GM18858 (cell line): Measurements from ENCODE around the gene RNF157.

Source experiments
- ATAC-seq: cut with Tn5 transposase; IDR thresholded peaks from one replicate; pipeline ENCODE4 v1.9.1; 2021; ENCODE audit not compliant: unreplicated experiment

Gene RNF157

GRCh38 chr17:76163919-76164318 lies 76.4 kb downstream of the RNF157 start:
- no peak for ATAC-seq

- no peak for ATAC-seq
Measured at GRCh38 chr17:76161619-76162266, 78.5 kb downstream of the RNF157 start.

DNA sequence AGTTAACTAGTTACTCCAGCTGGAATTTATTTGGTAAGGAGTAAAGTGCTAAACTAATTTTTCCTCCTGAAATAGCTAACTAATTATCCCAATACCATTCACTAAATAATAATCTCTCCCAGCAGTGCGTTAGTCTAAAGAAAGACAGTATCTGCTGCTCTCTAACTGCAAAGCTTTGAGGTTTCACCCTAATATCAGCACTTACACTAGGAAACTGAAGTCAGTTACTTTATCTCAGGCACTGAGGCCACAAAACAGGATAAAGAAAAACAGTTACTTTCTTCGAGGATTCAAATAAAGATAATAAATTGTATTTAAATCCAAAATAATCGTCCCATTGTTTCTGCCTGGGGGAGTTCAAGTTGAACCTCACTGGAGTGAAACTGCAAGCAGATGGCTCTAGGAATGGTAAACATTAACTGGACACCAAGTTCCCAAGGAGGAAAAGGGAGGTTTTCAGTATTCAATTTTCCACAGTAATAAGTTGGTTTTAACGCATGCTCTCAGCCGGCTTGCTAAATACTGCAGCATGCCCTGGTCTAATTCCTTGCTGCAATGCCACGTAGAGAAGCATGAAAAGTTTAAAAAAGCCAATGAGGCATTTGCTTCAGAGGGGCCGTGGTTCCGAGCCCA lies 79.3 kb downstream of the RNF157 start:
- ATAC-seq: no peak

DNA sequence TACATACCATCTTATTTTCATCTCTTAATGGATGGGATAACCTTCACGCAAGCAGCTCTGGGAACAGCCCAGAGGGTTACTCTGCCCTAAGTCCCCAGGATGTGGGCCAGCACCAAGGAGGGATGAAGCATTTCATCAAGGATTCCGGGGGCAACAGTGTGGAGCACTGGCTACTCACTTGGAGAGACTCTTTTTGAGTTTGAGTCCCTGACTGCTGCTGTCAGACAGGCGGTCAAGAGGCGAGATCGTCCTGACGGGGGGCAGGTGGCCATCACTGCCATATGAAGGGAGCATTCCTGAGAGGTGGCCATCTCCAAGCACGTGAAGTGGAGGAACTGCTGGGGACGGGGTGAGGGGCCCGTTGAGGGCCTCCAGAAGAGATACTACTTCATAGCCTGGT lies 81.1 kb downstream of the RNF157 start:
- no peak for ATAC-seq

GRCh38 chr17:76157759-76158158 lies 82.5 kb downstream of the RNF157 start:
- no peak for ATAC-seq

DNA sequence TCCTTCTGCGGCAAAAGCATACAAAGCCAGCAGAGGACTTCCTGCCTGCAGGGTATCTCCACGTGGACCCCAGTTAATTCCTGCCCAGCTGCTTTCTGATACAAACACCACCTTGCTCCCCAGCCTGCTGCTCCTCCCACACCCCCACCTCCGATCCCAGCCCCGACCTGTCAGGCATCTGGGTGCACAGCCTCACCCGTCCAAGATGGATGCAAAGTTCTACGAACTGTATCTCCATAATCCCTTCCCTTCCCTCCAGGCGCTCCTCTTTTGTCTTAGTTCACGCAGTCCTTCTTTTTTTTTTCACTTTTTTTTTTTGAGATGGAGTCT lies 83.7 kb downstream of the RNF157 start:
- ATAC-seq: no peak

- no peak for ATAC-seq
Measured at GRCh38 chr17:76155988-76156661, 84.2 kb downstream of the RNF157 start.

- ATAC-seq: no peak
Measured at GRCh38 chr17:76154936-76155845, 85.1 kb downstream of the RNF157 start.

DNA sequence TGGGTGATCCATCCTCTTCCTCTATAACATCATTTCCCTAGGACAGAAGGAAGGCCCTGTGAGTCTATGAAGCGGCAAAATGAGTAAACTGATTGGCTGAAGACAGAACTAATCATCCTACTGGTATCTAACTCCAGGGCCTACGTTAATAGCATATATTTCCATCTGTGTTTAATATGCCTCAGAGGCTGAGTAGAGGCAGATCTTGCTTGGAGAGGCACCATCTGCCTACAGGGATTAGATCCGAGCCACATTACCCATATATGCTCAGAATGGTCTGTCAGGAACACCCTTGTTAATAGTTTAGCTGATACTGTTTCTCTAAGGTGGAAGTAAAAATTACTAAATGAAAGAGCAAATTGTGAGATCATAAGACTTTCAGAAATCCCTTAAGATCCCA lies 86.0 kb downstream of the RNF157 start:
- no peak for ATAC-seq

GRCh38 chr17:76153640-76154039 lies 86.7 kb downstream of the RNF157 start:
- ATAC-seq: no peak

DNA sequence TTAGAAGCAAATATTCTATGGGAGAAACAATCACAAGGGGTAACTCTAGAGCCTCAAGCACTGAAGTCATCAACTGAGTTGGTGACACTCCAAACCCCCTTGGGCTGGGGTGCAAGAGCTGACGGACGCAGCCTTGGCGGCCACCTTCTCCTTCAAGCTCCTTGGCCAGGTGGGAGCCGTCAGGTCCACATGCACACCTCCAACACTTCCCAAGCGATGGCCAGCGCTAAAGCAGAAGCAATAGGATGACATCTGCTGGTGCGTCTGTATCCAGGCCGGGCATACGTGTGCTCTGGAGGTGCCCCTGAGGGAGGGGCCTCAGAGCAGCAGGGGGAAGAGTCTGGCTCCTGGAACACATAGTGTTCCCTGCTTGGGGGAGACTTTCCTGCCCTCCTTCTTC lies 87.1 kb downstream of the RNF157 start:
- no peak for ATAC-seq

DNA sequence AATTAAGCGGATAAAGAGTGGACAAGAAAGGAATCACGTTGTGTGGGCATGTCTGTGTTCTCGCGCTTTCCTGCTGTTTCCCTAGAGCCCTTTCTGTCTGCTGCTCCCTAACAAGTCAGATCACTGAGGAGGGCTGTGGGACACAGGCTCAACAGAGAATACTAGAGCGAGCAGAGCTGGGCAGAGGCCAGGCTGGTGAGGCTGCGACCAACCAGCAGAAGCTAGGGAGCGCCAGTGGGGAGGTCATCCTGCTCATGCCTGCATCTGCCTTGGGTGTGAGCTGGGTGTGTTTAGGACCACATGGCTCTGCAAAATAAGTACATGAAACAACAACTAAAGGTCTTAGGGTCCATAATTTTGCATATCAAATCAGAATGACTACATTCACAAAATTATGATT lies 87.7 kb downstream of the RNF157 start:
- no peak for ATAC-seq

DNA sequence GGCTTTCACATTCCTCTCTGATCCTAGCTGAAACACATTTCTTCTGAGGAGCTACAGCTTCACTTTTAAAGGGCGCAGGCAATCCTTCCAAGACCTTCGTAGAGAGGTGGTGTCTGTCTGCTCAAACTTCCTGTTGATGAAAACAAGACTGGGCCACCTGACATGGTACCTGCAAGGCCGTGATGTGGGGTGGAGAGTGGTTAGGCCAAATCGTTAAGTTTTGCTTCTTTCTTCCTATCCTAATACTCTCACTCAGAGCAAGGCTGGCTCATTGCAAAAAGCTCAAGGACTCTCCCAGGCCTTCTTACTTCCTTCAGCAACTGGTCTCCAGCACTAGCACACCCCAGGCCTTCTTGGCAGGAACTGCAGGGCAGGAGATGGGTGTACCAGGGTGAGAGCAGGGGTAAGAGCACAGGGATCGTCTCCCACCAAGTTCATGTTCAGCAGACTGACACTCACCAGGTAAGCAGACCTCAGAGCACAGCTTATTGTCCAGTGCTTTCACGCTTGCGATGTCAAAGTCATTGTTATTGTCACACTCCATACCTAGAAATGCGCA lies 88.3 kb downstream of the RNF157 start:
- ATAC-seq: no peak

DNA sequence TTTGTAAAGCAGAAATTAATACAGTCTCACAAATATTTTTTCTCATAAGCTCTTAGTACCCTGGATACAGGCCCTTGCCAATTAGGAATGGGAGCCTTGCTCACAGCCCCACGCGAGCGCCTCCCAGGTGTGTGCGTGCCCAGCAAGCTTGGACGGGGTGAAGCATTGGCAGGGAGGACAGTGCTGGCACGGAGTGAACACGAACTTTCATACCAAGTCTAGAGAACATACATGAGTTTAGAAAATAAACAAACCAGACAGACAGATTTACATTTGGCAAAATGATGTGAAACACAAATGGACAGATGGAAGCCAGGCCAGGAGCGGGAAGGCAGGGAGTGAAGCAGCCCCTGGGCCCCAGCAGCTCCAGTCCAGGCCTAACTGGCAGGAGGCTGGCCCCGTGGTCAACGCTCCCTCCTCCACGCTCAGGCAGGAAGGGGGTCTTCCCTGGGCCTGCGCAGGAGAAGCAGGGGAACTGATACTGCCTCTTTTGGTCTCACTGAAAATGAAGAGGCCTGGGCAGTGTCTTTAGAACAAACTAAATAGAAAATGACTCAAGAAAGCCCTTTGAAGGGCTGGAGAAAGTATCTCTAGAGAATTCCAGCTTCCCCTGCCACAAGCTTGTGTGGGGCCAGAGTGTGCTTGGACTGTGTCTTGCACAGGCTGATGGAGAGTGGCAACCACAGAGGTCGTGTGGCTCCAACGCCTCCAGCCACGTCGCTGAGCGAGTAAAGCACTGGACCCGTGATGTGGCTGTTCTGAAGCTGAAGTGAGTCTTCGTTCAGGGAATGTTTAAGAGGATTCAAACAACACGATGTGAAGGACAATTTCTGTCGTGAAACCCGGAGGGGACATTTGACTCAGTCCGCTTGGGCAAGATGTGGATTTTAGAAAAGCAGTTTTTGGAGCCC lies 89.3 kb downstream of the RNF157 start:
- ATAC-seq: no peak

DNA sequence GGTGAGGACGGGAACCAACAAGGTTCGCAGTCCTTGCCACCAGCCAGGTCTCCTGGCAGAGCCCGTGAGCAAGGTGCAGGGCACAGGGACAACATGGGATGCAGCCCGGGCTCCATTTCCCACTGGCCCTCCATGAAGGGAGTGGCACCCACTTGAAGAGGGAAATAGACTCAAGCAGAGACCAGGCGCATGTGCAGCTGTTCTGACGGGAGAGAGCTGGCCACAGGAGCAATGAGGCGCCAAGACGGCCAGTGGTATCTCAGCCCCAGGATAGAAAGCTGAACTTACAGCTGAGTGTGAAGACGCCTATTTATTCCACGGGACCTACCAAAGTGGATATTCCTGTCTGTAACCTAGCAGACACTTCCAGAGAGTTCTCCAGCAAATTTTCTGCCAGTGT lies 91.1 kb downstream of the RNF157 start:
- no peak for ATAC-seq

DNA sequence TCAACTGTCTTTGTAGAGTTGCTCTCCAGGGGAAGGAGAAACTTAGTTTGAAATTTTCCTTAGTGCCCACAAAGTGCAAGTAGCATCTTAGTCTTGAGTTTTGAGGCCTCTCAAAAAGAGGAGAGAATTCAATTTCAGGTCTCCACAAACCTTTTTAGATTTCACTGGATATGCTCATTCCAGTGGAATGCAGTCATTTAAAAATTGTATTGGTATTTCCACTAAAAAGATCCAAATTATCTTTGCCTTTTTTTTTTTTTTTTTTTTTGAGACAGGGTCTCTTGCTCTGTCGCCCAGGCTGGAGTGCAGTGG lies 92.3 kb downstream of the RNF157 start:
- ATAC-seq: no peak

DNA sequence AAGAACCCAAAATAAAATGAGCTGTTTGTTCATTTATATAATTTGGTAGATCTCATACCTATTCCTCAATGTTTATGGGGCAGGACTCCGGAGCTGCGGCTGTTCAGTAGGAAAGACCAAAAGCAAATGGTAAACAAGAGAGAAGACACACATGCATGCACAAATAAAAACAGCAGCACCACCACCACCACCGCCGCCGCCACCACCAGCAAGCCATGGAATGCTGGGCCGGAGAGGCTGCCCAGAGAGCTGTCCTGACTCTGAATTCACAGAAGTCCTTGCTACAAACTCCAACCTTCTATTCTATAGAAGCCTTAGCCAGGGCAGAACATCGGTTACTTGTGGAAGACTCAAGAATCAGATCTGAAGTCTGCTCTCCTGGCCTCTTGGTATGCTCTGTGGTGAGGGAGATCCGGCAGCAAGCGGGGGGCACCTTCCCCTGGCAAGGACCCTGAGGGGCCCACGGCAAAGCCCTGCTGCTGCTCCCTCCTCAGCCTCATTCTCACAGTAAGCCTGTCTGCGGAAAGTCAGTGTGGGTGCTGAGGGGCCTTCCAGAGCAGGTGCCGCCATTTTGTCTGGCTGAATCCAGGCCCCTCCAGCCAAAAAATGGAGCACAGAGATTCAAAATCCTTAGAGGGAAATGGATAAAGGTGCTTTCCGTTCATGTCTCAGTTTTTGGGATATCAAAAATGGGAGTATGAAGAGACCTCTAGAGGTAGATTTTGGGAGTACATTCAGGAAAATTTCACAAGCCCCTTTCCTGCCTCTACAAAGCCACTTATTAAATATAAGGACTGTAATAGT lies 92.9 kb downstream of the RNF157 start:
- ATAC-seq: no peak

GRCh38 chr17:76146053-76146851 lies 94.0 kb downstream of the RNF157 start:
- ATAC-seq: no peak
